ENCODE measurements around the gene AQP5. TPM values are rescaled to one million over a fixed set of nuclear protein-coding genes. Genes with fewer than 3 reads are reported as not detected.

AQP5 gene
- total and polyA plus RNA-seq, 2 experiments from 2014 or later: not detected

DNA sequence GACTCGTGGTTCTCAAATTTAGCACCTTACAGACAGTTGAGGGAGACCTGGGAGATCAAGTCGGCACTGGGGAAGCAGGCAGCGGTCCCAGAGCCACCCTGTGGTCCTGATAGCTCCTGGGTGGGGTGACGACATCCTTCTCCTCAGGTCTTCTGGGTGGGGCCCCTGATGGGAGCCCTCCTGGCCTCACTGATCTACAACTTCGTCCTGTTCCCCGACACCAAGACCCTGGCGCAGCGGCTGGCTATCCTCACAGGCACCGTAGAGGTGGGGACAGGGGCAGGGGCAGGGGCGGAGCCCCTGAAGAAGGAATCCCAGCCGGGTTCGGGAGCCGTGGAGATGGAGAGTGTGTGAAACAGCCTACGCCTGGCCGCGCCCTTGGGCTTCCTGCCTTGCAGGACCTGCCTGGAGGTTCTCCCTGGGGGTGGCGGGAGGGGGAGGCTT is 13.7 kb downstream of the AQP5 start:
- Histone ChIP-seq H3K9ac (no peak overlapping the region), H3K4me1 (ENCODE audit: insufficient read depth) (no peaks in the 10 kb centered on the region), H3F3A (ENCODE audit: insufficient read depth) (no peaks in the 10 kb centered on the region), H3K27ac (no peak overlapping the region), H3K9me3 (ENCODE audit: low read depth) (no peaks in the 10 kb centered on the region), H3K36me3 (ENCODE audit: low read depth) (no peaks in the 10 kb centered on the region), H4K20me1 (ENCODE audit: insufficient read depth) (no peaks in the 10 kb centered on the region), H3K27me3 (replicated peaks; ENCODE audit: insufficient read depth) (peaks cover 9% of the 10 kb centered on the region), H3K79me2 (ENCODE audit: insufficient read depth) (no peaks in the 10 kb centered on the region), H3K9me2 (ENCODE audit: insufficient read depth) (no peaks in the 10 kb centered on the region), H2AFZ (no peak overlapping the region), H3K4me2 (ENCODE audit: unreplicated experiment) (no peak overlapping the region), H3K4me3 (no peak overlapping the region)
- TF ChIP-seq EZH2phosphoT487 (IDR thresholded peaks at IDR 0.05; ENCODE audit: insufficient read depth, low read depth) (no peak), EZH2 (IDR thresholded peaks at IDR 0.05; ENCODE audit: insufficient read depth, poor library complexity, severe bottlenecking) (no peak)
- in situ Hi-C loops (cut with MboI): no loop called here
- 62 to 66% methylated on average over 16 to 17 of the region's 17 CpGs for WGBS, 2 experiments (ENCODE audit: low coverage in 1 of 2, low lambda C conversion rate in 2 of 2, missing lambda C conversion rate in 2 of 2)
- DNase-seq: no peak

- H3K4me2 ChIP-seq (ENCODE audit: unreplicated experiment): no peak overlapping the region
- TF ChIP-seq EZH2phosphoT487 (IDR thresholded peaks at IDR 0.05; ENCODE audit: insufficient read depth, low read depth): no peak
- TF ChIP-seq EZH2 (IDR thresholded peaks at IDR 0.05; ENCODE audit: insufficient read depth, poor library complexity, severe bottlenecking): no peak
- no peaks in the 10 kb centered on the region for H3K79me2 ChIP-seq (ENCODE audit: insufficient read depth)
- no peaks in the 10 kb centered on the region for H3K9me3 ChIP-seq (ENCODE audit: low read depth)
- no peak overlapping the region for H3K4me3 ChIP-seq
- 91 to 96% methylated on average over 2 of the region's 2 CpGs for WGBS, 2 experiments (ENCODE audit: low coverage in 1 of 2, low lambda C conversion rate in 2 of 2, missing lambda C conversion rate in 2 of 2)
- no peaks in the 10 kb centered on the region for H3K36me3 ChIP-seq (ENCODE audit: low read depth)
- H2AFZ ChIP-seq: no peak overlapping the region
- H3K9me2 ChIP-seq (ENCODE audit: insufficient read depth): no peaks in the 10 kb centered on the region
- H3K4me1 ChIP-seq (ENCODE audit: insufficient read depth): no peaks in the 10 kb centered on the region
- in situ Hi-C loops (cut with MboI): no loop called here
- no peak overlapping the region for H3K9ac ChIP-seq
- H3F3A ChIP-seq (ENCODE audit: insufficient read depth): no peaks in the 10 kb centered on the region
- no peak overlapping the region for H3K27ac ChIP-seq
- no peaks in the 10 kb centered on the region for H4K20me1 ChIP-seq (ENCODE audit: insufficient read depth)
- DNase-seq: no peak
- H3K27me3 ChIP-seq (replicated peaks; ENCODE audit: insufficient read depth): 0 out of 2 replicates have a peak, but pooled peaks cover 4% of the 10 kb centered on the region
These were observed 14.9 kb downstream of the AQP5 start for GRCh38 chr12:49976557-49976956.

- Histone ChIP-seq H3K9me3 (ENCODE audit: low read depth) (no peaks in the 10 kb centered on the region), H3F3A (ENCODE audit: insufficient read depth) (peaks cover 12% of the 10 kb centered on the region; the same call in 1 of the 2 replicates), H3K27ac (no peak overlapping the region), H2AFZ (no peak overlapping the region), H3K4me2 (ENCODE audit: unreplicated experiment) (no peak overlapping the region), H3K79me2 (ENCODE audit: insufficient read depth) (no peaks in the 10 kb centered on the region), H3K9ac (no peak overlapping the region), H3K9me2 (ENCODE audit: insufficient read depth) (no peaks in the 10 kb centered on the region), H3K36me3 (ENCODE audit: low read depth) (no peaks in the 10 kb centered on the region), H4K20me1 (ENCODE audit: insufficient read depth) (no peaks in the 10 kb centered on the region), H3K4me1 (ENCODE audit: insufficient read depth) (peaks cover 12% of the 10 kb centered on the region), H3K4me3 (no peak overlapping the region), H3K27me3 (replicated peaks; ENCODE audit: insufficient read depth) (no peaks in the 10 kb centered on the region)
- TF ChIP-seq EZH2phosphoT487 (IDR thresholded peaks at IDR 0.05; ENCODE audit: insufficient read depth, low read depth) (no peak), EZH2 (IDR thresholded peaks at IDR 0.05; ENCODE audit: insufficient read depth, poor library complexity, severe bottlenecking) (no peak)
- DNase-seq: no peak
- WGBS, 2 experiments (ENCODE audit: low coverage in 1 of 2, low lambda C conversion rate in 2 of 2, missing lambda C conversion rate in 2 of 2): 96 to 98% methylated on average over 4 of the region's 4 CpGs
- in situ Hi-C loops (cut with MboI): no loop called here
These were observed 16.5 kb downstream of the AQP5 start for GRCh38 chr12:49978125-49978524.

DNA sequence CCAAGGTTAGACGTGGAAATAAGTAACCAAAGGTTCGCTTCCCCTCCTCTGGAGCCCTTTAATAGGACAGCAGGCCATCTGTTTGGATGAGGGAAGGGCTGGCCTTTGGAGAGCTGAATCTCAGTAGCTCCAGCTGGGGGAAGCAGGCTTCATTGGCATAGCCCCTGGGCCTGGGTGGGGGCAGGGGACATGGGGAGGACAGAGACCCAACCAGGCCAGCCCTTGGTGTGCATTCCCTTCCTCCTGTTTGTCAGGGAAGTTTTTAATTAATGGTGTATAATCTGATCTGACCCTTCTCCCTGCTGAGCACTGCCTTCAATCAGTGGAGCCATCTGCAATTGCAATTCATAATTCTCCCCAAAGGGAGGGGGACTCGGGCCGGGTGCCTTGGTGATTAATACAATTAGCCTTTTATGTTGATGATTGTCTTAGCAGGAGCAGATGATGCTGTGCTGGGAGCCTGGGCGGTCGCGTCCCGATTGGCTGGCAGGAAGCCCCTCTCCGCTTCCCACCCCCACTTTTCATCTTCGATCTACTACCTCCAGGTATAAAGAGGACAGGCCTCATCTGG is 17.4 kb downstream of the AQP5 start:
- Histone ChIP-seq H3K4me3 (no peak overlapping the region), H4K20me1 (ENCODE audit: insufficient read depth) (no peaks in the 10 kb centered on the region), H3F3A (ENCODE audit: insufficient read depth) (peaks cover 19% of the 10 kb centered on the region; the same call in 1 of the 2 replicates), H3K27me3 (replicated peaks; ENCODE audit: insufficient read depth) (no peaks in the 10 kb centered on the region), H3K9me3 (ENCODE audit: low read depth) (no peaks in the 10 kb centered on the region), H2AFZ (no peak overlapping the region), H3K27ac (no peak overlapping the region), H3K36me3 (ENCODE audit: low read depth) (no peaks in the 10 kb centered on the region), H3K4me1 (ENCODE audit: insufficient read depth) (peaks cover 20% of the 10 kb centered on the region), H3K9ac (no peak overlapping the region), H3K79me2 (ENCODE audit: insufficient read depth) (no peaks in the 10 kb centered on the region), H3K9me2 (ENCODE audit: insufficient read depth) (no peaks in the 10 kb centered on the region), H3K4me2 (ENCODE audit: unreplicated experiment) (no peak overlapping the region)
- in situ Hi-C loops (cut with MboI): no loop called here
- DNase-seq: no peak
- WGBS, 2 experiments (ENCODE audit: low coverage in 1 of 2, low lambda C conversion rate in 2 of 2, missing lambda C conversion rate in 2 of 2): 85 to 87% methylated on average over 10 of the region's 10 CpGs
- TF ChIP-seq EZH2phosphoT487 (IDR thresholded peaks at IDR 0.05; ENCODE audit: insufficient read depth, low read depth): no peak
- TF ChIP-seq EZH2 (IDR thresholded peaks at IDR 0.05; ENCODE audit: insufficient read depth, poor library complexity, severe bottlenecking): no peak

All from GM23248 (cell line).